ENCODE measurements around the gene ATG101.

ATG101 gene

DNA sequence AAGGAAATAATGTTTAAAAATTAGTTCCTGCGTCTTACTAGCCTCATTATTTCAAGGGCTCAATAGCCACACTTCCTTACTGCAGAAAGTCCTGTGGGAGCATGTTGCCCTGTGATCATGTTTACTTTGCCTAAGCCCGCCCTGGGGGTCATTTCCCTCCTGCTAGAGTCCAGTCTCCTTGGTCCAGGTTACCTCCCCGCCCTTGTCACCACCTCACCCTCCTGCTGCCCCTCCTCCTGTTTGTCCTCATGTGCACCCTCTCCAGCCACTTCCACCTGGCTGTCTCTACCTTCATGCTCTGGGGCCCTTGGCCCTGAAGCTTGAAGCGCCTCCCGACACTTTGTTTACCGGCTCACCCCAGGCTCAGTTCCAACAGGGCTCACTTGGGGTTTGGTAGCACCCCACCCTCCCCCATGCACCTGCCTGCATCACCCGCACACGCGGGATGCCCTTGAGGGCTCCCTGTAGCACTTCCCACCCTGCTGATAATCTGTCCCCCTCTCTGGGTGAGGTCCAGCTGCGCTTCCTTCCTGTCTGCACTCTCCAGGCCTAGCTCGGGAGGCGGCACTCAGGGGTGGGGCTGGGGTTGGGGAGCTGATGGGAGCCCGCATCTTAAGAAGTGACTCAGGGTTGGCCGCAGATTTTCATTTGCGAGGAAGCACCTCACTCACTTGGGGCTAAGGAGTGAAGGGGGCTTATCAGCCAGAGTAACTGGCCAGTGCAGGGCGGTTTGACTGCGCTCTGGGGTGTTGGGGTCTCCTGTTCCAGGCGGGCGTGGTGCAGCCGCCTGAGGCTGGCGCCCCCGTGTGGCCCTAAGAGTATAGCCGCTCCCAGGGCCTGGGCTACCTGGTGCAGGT lies 49.8 kb downstream of the ATG101 start:
- H3K27me3 ChIP-seq (ENCODE audit: control insufficient read depth, low read length), result no peaks in the 10 kb centered on the region
- 0 out of 2 replicates have a peak, but pooled peaks cover 3% of the 10 kb centered on the region for H3K36me3 ChIP-seq (ENCODE audit: control insufficient read depth, low read length)
- no peaks in the 10 kb centered on the region for H3K9me3 ChIP-seq (ENCODE audit: control insufficient read depth, insufficient read depth, low read length)
- H3K79me2 ChIP-seq (ENCODE audit: control insufficient read depth, low read length), result no peaks in the 10 kb centered on the region
- H3K4me2 ChIP-seq (ENCODE audit: low read length), result peak overlapping the region; percentile 81
- no peak for TF ChIP-seq EZH2phosphoT487 (IDR thresholded peaks at IDR 0.05; ENCODE audit: borderline replicate concordance, low read length)
- TF ChIP-seq, protein P1, sequence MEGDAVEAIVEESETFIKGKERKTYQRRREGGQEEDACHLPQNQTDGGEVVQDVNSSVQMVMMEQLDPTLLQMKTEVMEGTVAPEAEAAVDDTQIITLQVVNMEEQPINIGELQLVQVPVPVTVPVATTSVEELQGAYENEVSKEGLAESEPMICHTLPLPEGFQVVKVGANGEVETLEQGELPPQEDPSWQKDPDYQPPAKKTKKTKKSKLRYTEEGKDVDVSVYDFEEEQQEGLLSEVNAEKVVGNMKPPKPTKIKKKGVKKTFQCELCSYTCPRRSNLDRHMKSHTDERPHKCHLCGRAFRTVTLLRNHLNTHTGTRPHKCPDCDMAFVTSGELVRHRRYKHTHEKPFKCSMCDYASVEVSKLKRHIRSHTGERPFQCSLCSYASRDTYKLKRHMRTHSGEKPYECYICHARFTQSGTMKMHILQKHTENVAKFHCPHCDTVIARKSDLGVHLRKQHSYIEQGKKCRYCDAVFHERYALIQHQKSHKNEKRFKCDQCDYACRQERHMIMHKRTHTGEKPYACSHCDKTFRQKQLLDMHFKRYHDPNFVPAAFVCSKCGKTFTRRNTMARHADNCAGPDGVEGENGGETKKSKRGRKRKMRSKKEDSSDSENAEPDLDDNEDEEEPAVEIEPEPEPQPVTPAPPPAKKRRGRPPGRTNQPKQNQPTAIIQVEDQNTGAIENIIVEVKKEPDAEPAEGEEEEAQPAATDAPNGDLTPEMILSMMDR (IDR thresholded peaks at IDR 0.05; ENCODE audit: low read depth, low read length, poor library complexity, severe bottlenecking), result peak; percentile 81
- peak overlapping the region; percentile 56 for H3K4me3 ChIP-seq (ENCODE audit: low read length)
- no peaks in the 10 kb centered on the region for H4K20me1 ChIP-seq (ENCODE audit: control insufficient read depth, insufficient read depth, low read depth, low read length)
- H3K27ac ChIP-seq (ENCODE audit: low read depth, low read length), result peak overlapping the region; percentile 72
- H3K9me2 ChIP-seq (replicated peaks; ENCODE audit: control insufficient read depth, low read length), result no peaks in the 10 kb centered on the region
- peaks cover 18% of the 10 kb centered on the region for H3F3A ChIP-seq (ENCODE audit: control insufficient read depth, insufficient read depth)
- peaks cover 83% of the 10 kb centered on the region for H3K4me1 ChIP-seq (ENCODE audit: control insufficient read depth, low read length)

DNA sequence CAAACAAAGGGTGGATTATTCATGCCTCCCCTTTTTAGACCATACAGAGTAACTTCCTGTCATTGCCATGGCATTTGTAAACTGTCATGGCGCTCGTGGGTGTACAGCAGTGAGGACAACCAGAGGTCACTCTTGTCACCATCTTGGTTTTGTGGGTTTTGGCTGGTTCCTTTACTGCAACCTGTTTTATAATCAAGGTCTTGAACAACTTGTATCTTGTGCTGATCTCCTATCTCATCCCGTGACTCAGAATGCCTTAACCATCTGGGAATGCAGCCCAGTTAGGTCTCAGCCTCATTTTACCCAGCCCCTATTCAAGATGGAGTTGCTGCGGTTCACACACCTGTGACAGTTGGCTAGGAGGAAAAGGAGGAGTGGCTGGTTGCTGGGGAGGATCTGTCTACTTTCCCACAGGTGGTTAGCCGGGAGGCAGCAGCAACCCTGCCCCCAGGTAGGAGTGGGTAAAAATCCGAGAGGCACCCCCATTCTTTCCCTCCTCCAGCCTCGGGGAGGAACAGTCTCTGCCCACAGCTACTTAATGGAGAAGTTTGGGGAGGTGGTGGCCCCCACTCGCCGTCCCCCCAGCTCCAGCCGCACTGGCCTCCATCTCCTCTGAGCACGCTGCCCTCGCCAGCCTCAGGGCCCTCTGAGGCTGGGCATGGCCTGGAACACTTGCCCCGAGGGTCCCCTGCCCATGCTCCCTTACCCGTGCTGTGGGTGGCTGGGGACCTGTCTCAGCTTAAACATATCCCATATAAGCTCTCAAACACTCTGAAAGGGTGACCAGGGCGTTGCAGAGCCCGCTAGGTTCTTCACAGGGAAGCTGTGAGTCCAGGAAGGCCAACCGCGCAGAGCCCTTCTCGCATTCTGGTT lies 51.4 kb downstream of the ATG101 start:
- H3K9me3 ChIP-seq (ENCODE audit: control insufficient read depth, insufficient read depth, low read length), result no peaks in the 10 kb centered on the region
- no peak overlapping the region for H3K27ac ChIP-seq (ENCODE audit: low read depth, low read length)
- peak overlapping the region; percentile 39 for H3K4me2 ChIP-seq (ENCODE audit: low read length)
- H3F3A ChIP-seq (ENCODE audit: control insufficient read depth, insufficient read depth), result peaks cover 18% of the 10 kb centered on the region
- no peak overlapping the region for H3K4me3 ChIP-seq (ENCODE audit: low read length)
- TF ChIP-seq, protein P1 (IDR thresholded peaks at IDR 0.05; ENCODE audit: low read depth, low read length, poor library complexity, severe bottlenecking), result no peak
- no peak for TF ChIP-seq EZH2phosphoT487 (IDR thresholded peaks at IDR 0.05; ENCODE audit: borderline replicate concordance, low read length)
- peaks cover 81% of the 10 kb centered on the region for H3K4me1 ChIP-seq (ENCODE audit: control insufficient read depth, low read length)
- no peaks in the 10 kb centered on the region for H4K20me1 ChIP-seq (ENCODE audit: control insufficient read depth, insufficient read depth, low read depth, low read length)
- H3K27me3 ChIP-seq (ENCODE audit: control insufficient read depth, low read length), result no peaks in the 10 kb centered on the region
- H3K79me2 ChIP-seq (ENCODE audit: control insufficient read depth, low read length), result no peaks in the 10 kb centered on the region
- H3K9me2 ChIP-seq (replicated peaks; ENCODE audit: control insufficient read depth, low read length), result no peaks in the 10 kb centered on the region
- H3K36me3 ChIP-seq (ENCODE audit: control insufficient read depth, low read length), result 0 out of 2 replicates have a peak, but pooled peaks cover 3% of the 10 kb centered on the region

DNA sequence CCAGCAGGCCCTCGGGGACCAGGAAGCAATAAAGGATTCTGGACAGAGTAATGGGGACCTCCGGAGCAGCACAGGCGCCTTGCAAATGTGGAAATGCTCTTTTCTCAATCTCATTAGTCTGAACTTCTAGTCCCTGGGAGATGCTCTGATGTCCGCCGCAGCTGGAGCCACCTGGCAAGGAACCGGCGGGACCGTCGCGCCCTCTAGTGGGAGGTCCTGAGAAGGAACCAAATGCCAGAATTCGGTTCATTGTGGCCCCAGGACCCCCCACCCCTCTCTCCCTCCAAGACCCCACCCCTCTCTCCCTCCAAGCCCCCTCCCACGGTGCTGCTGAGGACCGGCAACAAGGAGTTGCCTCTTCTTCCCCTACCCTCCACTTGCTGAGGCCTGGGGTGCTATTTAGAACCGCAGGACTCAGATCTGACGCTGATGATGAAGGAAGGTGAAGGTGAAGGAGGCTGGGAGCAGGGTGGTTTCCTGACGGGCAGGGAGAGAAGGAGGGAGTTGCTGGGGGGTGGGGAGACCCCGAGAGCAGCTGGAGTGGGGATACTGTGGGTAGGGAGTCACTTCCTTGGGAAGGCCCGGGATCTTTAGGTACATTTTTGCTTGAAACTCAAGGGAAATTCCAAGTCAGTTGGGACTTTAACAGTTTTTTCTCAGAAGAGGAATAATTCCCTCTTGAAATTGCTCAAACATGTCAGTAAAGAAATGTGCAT lies 52.2 kb downstream of the ATG101 start:
- Histone ChIP-seq H3K27ac (ENCODE audit: low read depth, low read length) (no peak overlapping the region), H3K36me3 (ENCODE audit: control insufficient read depth, low read length) (0 out of 2 replicates have a peak, but pooled peaks cover 3% of the 10 kb centered on the region), H3K27me3 (ENCODE audit: control insufficient read depth, low read length) (no peaks in the 10 kb centered on the region), H3K9me2 (replicated peaks; ENCODE audit: control insufficient read depth, low read length) (no peaks in the 10 kb centered on the region), H3K4me1 (ENCODE audit: control insufficient read depth, low read length) (peaks cover 74% of the 10 kb centered on the region), H3K4me3 (ENCODE audit: low read length) (no peak overlapping the region), H3F3A (ENCODE audit: control insufficient read depth, insufficient read depth) (peaks cover 15% of the 10 kb centered on the region), H4K20me1 (ENCODE audit: control insufficient read depth, insufficient read depth, low read depth, low read length) (no peaks in the 10 kb centered on the region), H3K4me2 (ENCODE audit: low read length) (peak overlapping the region; percentile 39), H3K79me2 (ENCODE audit: control insufficient read depth, low read length) (no peaks in the 10 kb centered on the region), H3K9me3 (ENCODE audit: control insufficient read depth, insufficient read depth, low read length) (no peaks in the 10 kb centered on the region)
- no peak for TF ChIP-seq EZH2phosphoT487 (IDR thresholded peaks at IDR 0.05; ENCODE audit: borderline replicate concordance, low read length)
- TF ChIP-seq, protein P1 (IDR thresholded peaks at IDR 0.05; ENCODE audit: low read depth, low read length, poor library complexity, severe bottlenecking), result peak; percentile 93
